LNCaP clone FGC (cell line): Measurements from ENCODE around the gene GLP1R.
A peak's percentile ranks its signal among the peaks of the same experiment; 100 is the strongest.

ENCODE experiments used
- DNase-seq: peaks from one replicate; pipeline ENCODE4 v3.0.0-alpha.2; 2011; ENCODE audit warnings: low read depth
- H3K4me3 ChIP-seq: 2 replicates; pipeline ENCODE4 v1.5.1; 2011; ENCODE audit warnings: mild to moderate bottlenecking, low read depth, low read length, control low read depth
- CTCF ChIP-seq: IDR thresholded peaks from 2 replicates; pipeline ENCODE4 v1.5.1; 2012; ENCODE audit warnings: mild to moderate bottlenecking; ENCODE audit not compliant: control insufficient read depth, insufficient read depth; ENCODE audit errors: extremely low read depth

GLP1R gene

DNA sequence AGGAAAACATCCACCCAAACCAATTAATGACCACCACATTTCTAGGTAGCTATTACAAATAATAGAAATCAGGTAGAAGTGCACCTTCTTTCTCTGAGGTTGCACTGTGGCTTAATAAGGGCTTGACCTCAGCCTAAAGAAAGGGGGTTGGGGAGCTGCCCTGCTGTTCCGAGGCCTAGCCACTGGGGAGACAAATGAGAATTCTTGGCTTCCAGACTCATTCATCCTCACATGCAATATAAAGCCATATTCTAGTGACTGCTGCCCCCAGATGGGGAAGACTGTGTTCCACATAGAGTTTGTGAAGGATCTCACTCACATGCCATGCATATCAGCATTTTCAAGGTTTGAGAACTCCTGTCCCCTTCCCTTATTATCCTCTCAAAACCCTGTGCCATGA is 43.5 kb downstream of the GLP1R start:
- no peak for DNase-seq

GRCh38 chr6:39093149-39093708 is 44.6 kb downstream of the GLP1R start:
- no peak for TF ChIP-seq CTCF
- DNase-seq = peak; percentile 57
- H3K4me3 ChIP-seq = no peak overlapping the region

More for the DNA sequence above, 43.5 kb downstream of the GLP1R start:
- TF ChIP-seq CTCF = peak; percentile 33
- H3K4me3 ChIP-seq = no peak overlapping the region

DNA sequence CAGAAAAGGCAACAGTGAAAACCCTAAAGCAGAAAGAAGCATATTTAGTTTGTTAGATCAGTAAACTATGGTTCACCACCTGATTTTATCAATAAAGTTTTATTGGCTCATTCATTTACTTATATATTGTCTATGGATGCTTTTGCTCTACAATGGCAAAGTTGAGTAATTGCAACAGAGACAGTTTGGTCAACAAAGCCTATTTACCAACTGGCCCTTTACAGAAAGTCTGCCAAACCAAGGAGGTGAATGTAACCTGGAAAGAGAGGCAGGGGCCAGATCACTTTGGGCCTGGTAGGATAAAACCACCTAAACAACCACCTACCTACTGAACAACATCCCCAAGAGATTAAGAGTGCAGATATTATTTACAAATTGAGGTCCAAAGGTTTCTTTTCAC is 47.0 kb downstream of the GLP1R start:
- TF ChIP-seq CTCF = no peak
- DNase-seq = peak; percentile 80
- H3K4me3 ChIP-seq = no peak overlapping the region

DNA sequence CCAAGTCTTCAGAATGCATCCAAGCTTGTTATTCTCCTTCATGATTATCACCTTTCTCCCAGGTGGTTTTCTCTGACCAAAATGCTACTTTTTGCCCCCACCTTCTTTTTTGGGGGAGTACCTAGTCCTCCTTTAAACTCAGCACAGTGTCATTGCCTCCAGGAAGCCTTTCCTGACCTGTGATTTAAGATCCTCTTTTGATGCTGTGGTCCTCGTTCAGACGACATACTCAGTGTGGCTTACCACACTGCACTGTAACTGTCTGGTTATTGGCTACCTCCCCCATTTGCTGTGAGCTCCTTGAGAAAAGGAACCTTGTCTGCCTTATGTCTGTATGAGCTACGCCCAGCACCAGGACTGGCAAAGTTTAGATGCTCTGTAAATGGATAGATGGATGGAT is 51.8 kb downstream of the GLP1R start:
- no peak for TF ChIP-seq CTCF
- DNase-seq = no peak
- H3K4me3 ChIP-seq = no peak overlapping the region

- peak; percentile 10; the same call in 1 of the 2 replicates for TF ChIP-seq CTCF
- H3K4me3 ChIP-seq = no peak overlapping the region
- DNase-seq = no peak
Observed at GRCh38 chr6:39102071-39102820, 53.7 kb downstream of the GLP1R start.

DNA sequence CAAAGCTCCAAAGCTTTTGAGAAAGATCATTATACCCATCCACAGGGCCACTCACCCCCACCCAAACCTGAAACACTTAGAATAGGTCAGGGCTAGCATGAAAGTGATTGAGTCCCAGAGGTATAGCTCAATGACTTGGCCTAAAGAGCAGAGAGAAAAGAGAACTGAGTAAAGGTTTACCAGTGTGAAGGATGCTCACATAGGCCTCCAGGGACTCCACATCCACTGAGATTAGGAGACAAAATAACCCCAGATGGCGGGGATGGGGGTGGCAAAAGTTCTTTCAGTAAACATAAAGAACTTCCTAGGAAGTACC is 54.2 kb downstream of the GLP1R start:
- H3K4me3 ChIP-seq = no peak overlapping the region
- DNase-seq = no peak
- no peak for TF ChIP-seq CTCF

DNA sequence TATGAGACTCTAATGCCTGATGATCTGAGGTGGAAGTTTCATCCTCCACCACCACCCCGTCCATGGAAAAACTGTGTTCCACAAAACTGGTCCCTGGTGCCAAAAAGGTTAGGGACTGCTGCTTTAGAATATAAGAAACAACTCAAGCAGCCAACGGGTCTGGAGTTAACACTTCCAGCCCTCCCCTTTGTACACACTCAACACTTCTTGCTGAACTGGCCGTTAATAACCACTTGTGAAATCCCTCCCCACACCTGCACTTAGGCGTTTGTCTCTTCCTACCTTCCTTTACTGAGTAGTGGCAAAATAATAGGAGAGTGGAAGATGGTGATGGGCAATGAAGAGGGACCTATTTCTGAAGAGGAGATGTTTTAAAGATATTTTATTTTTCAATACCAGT is 55.9 kb downstream of the GLP1R start:
- TF ChIP-seq CTCF = no peak
- H3K4me3 ChIP-seq = no peak overlapping the region

More for the DNA sequence above, 55.9 kb downstream of the GLP1R start:
- DNase-seq = no peak
